OCI-LY7 (cell line): ENCODE results near the gene SYNPO. TPM values are rescaled to one million over a fixed set of nuclear protein-coding genes. Genes with fewer than 3 reads are reported as not detected.

ENCODE experiments used
- BruUV-seq: library from RNA; stranded (reverse); fragments of 400-500 nt; replicated peaks from 2 replicates; lab custom pipeline; 2021; lab: Mats Ljungman, UMichigan
- CTCF ChIA-PET: fragments of 300-600 bp; sonication (Branson Sonifier 250); formaldehyde crosslinking; loops from one replicate; lab custom pipeline; 2022; ENCODE audit warnings: antibody characterized with exemption; ENCODE audit not compliant: unreplicated experiment; lab: Charles Lee
- POLR2A ChIA-PET: fragments of 300-600 bp; sonication (Branson Sonifier 250); formaldehyde crosslinking; loops from one replicate; lab custom pipeline; 2022; ENCODE audit warnings: antibody characterized with exemption; lab: Charles Lee
- DNase-seq: peaks from one replicate; pipeline ENCODE4 v3.0.0-alpha.2; 2015; ENCODE audit warnings: low spot score
- H2AFZ ChIP-seq: fragments of 200-600 bp; sonication (generic), shearing (Covaris generic); 2 replicates; pipeline ENCODE4 v1.6.1; 2014; ENCODE audit warnings: mild to moderate bottlenecking, antibody characterized with exemption, low read length, moderate library complexity
- H3K27ac ChIP-seq: fragments of 200-600 bp; sonication (generic); 2 replicates; pipeline ENCODE4 v1.5.1; 2014; ENCODE audit warnings: mixed run types, low read depth, mild to moderate bottlenecking, moderate library complexity, low read length, inconsistent platforms; ENCODE audit not compliant: poor library complexity, severe bottlenecking
- H3K36me3 ChIP-seq: fragments of 200-600 bp; sonication (generic); 2 replicates; pipeline ENCODE4 v1.6.1; 2014; ENCODE audit warnings: mild to moderate bottlenecking, antibody characterized with exemption, low read length, moderate library complexity, mixed read lengths; ENCODE audit not compliant: insufficient read depth
- H3K4me1 ChIP-seq: fragments of 200-600 bp; sonication (generic); 2 replicates; pipeline ENCODE4 v1.5.1; 2014; ENCODE audit warnings: mild to moderate bottlenecking, low read length; ENCODE audit not compliant: insufficient read depth, poor library complexity, severe bottlenecking
- H3K4me2 ChIP-seq: fragments of 200-600 bp; sonication (generic); 2 replicates; pipeline ENCODE4 v1.6.1; 2014; ENCODE audit warnings: mild to moderate bottlenecking, low read length
- H3K4me3 ChIP-seq: fragments of 200-600 bp; sonication (generic); 2 replicates; pipeline ENCODE4 v1.5.1; 2014; ENCODE audit warnings: mild to moderate bottlenecking, low read depth, low read length; ENCODE audit not compliant: poor library complexity, severe bottlenecking
- H3K79me2 ChIP-seq: fragments of 200-600 bp; sonication (generic); 2 replicates; pipeline ENCODE4 v1.6.1; 2016; ENCODE audit warnings: low read depth, mild to moderate bottlenecking, low read length, moderate library complexity, mixed read lengths; ENCODE audit not compliant: insufficient read depth
- H3K9me2 ChIP-seq: fragments of 200-600 bp; sonication (generic); 2 replicates; pipeline ENCODE4 v1.6.1; 2016; ENCODE audit warnings: mild to moderate bottlenecking, low read length, mixed read lengths; ENCODE audit not compliant: insufficient read depth
- H3K9me3 ChIP-seq: fragments of 200-600 bp; sonication (generic); 2 replicates; pipeline ENCODE4 v1.6.1; 2014; ENCODE audit warnings: mild to moderate bottlenecking, mixed run types, low read length, mixed read lengths
- H4K20me1 ChIP-seq: fragments of 200-600 bp; sonication (generic); 2 replicates; pipeline ENCODE4 v1.6.1; 2014; ENCODE audit warnings: mild to moderate bottlenecking, antibody characterized with exemption, low read length, moderate library complexity, mixed read lengths; ENCODE audit not compliant: insufficient read depth
- CTCF ChIP-seq: fragments of 200-600 bp; sonication (generic); conservative IDR thresholded peaks from 2 replicates; pipeline ENCODE4 v1.5.1; 2014; ENCODE audit warnings: mild to moderate bottlenecking, antibody characterized with exemption, low read length, moderate library complexity, mixed read lengths
- EZH2phosphoT487 ChIP-seq: fragments of 200-600 bp; sonication (generic); IDR thresholded peaks from 2 replicates; pipeline ENCODE4 v1.6.1; 2018; ENCODE audit warnings: low read depth, borderline replicate concordance, mild to moderate bottlenecking, mixed run types, antibody characterized with exemption, low read length, moderate library complexity, mixed read lengths
- intact Hi-C: fragments of 100-400 bp; cut with micrococcal nuclease; formaldehyde crosslinking; loops from one replicate; pipeline ENCODE4 v1.10.0; 2022; ENCODE audit not compliant: unreplicated experiment
- total RNA-seq, 2 experiments: library from RNA; depleted of rRNA in 1 of 2; stranded (reverse); fragments of >200 nt in 1 of 2; shearing (Covaris generic) in 1 of 2; gene quantifications; 2 replicates each; pipeline ENCODE4 v1.2.3, GENCODE V29; 2014 to 2022

SYNPO gene
- total RNA-seq, 2 experiments from 2014 or later = 0.08 TPM; not detected in 1

GRCh38 chr5:150619359-150620230 lies 20.9 kb upstream of the SYNPO start:
- Histone ChIP-seq H3K9me3 (no peaks in the 10 kb centered on the region), H3K4me1 (no peaks in the 10 kb centered on the region), H3K9me2 (no peaks in the 10 kb centered on the region), H3K4me3 (no peak overlapping the region), H3K4me2 (no peak overlapping the region), H3K79me2 (no peaks in the 10 kb centered on the region), H3K36me3 (no peaks in the 10 kb centered on the region), H2AFZ (no peak overlapping the region), H3K27ac (no peak overlapping the region), H4K20me1 (no peaks in the 10 kb centered on the region)
- BruUV-seq = no TSS peak
- ChIA-PET POLR2A (no interaction called here), CTCF (no interaction called here)
- TF ChIP-seq EZH2phosphoT487 = no peak
- no peak for TF ChIP-seq CTCF
- intact Hi-C loops = no loop called here
- no peak for DNase-seq

- Histone ChIP-seq H3K27ac (no peak overlapping the region), H4K20me1 (no peaks in the 10 kb centered on the region), H3K9me2 (no peaks in the 10 kb centered on the region), H3K4me3 (no peak overlapping the region), H3K4me2 (no peak overlapping the region), H3K4me1 (peaks cover 9% of the 10 kb centered on the region), H3K9me3 (no peaks in the 10 kb centered on the region), H2AFZ (no peak overlapping the region), H3K79me2 (no peaks in the 10 kb centered on the region), H3K36me3 (no peaks in the 10 kb centered on the region)
- no peak for DNase-seq
- POLR2A ChIA-PET = no interaction called here
- no TSS peak for BruUV-seq
- no peak for TF ChIP-seq EZH2phosphoT487
- intact Hi-C loops = no loop called here
- CTCF ChIA-PET = no interaction called here
Measured at GRCh38 chr5:150621301-150621700, 19.2 kb upstream of the SYNPO start.

GRCh38 chr5:150622157-150622556 lies 18.3 kb upstream of the SYNPO start:
- Histone ChIP-seq H4K20me1 (no peaks in the 10 kb centered on the region), H3K27ac (no peak overlapping the region), H3K4me1 (peaks cover 12% of the 10 kb centered on the region), H3K4me2 (no peak overlapping the region), H3K79me2 (no peaks in the 10 kb centered on the region), H3K36me3 (no peaks in the 10 kb centered on the region), H3K9me3 (no peaks in the 10 kb centered on the region), H2AFZ (no peak overlapping the region), H3K9me2 (no peaks in the 10 kb centered on the region), H3K4me3 (no peak overlapping the region)
- ChIA-PET CTCF (no interaction called here), POLR2A (no interaction called here)
- no TSS peak for BruUV-seq
- intact Hi-C loops = no loop called here
- no peak for DNase-seq
- no peak for TF ChIP-seq EZH2phosphoT487
- TF ChIP-seq CTCF = no peak
